ENCODE data around the gene APBB2.

DNA sequence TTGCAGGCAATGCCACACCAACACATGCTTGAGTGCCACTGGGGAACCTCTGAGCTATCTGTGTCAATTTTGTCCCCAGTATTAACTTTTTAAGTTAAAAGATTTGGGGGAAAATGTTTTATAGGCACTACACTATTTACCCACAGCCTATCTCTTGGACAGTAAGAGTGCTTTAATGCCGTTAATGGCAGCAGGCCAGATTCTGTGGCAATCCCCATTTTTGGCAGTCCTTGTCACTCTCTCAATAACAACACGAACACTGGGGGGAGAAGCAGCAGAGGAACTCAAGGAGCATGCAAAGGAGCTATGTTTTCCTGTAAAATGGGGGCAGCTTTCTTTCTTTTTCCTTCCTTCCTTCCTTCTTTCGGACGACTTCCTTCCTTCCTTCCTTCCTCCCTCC lies 296.0 kb downstream of the APBB2 start:
- TF ChIP-seq POLR2A (IDR thresholded peaks at IDR 0.05), result no peak
- TF ChIP-seq CTCF (IDR thresholded peaks at IDR 0.05), result no peak
